Esophagus muscularis mucosa (tissue), 4 donors: Measurements from ENCODE around the gene KBTBD12. TPM values are rescaled to one million over a fixed set of nuclear protein-coding genes. Genes with fewer than 3 reads are reported as not detected.
A peak's percentile ranks its signal among the peaks of the same experiment; 100 is the strongest.

Experiments used
- DNase-seq: peaks from one replicate; pipeline ENCODE4 v3.0.0-alpha.2; 2017; ENCODE audit errors: extremely low spot score
- H3K27ac ChIP-seq, 4 donors: fragments of 200-600 bp; sonication (generic); replicated peaks in 1 of 4; 1 replicate in 3 of 4; 2 replicates in 1 of 4; pipeline ENCODE4 v1.5.1; 2016 to 2019; ENCODE audit warnings: mild to moderate bottlenecking in 1 of 4
- H3K27me3 ChIP-seq, 4 donors: fragments of 200-600 bp; sonication (generic); one replicate each; pipeline versions ENCODE4 v1.5.1 to v1.6.0; 2016 to 2019
- H3K36me3 ChIP-seq, 4 donors: fragments of 200-600 bp; sonication (generic); one replicate each; pipeline ENCODE4 v1.5.1; 2016 to 2019
- H3K4me1 ChIP-seq, 4 donors: fragments of 200-600 bp; sonication (generic); one replicate each; pipeline ENCODE4 v1.5.1; 2016 to 2019
- H3K4me3 ChIP-seq, 4 donors: fragments of 200-600 bp; sonication (generic); 1 replicate in 2 of 4; 2 replicates in 2 of 4; pipeline ENCODE4 v1.5.1; 2016 to 2019; ENCODE audit warnings: mild to moderate bottlenecking in 4 of 4, moderate library complexity in 1 of 4
- H3K9me3 ChIP-seq, 4 donors: fragments of 200-600 bp; sonication (generic); 1 replicate in 3 of 4; 2 replicates in 1 of 4; pipeline ENCODE4 v1.5.1; 2016 to 2019
- EP300 ChIP-seq: sonication (generic); formaldehyde crosslinking; IDR thresholded peaks from one replicate; pipeline ENCODE4 v1.6.1; 2017; ENCODE audit warnings: antibody characterized with exemption
- POLR2A ChIP-seq: fragments of 450-650 bp; IDR thresholded peaks from one replicate; pipeline ENCODE4 v1.6.1; 2017; ENCODE audit warnings: antibody characterized with exemption, moderate library complexity, mild to moderate bottlenecking, low read depth
- POLR2AphosphoS5 ChIP-seq, 2 donors: sonication (generic); formaldehyde crosslinking; IDR thresholded peaks; one replicate each; pipeline ENCODE4 v1.6.1; 2017; ENCODE audit warnings: antibody characterized with exemption in 2 of 2
- WGBS: methylation state at CpG from one replicate; pipeline ENCODE4 v1.1.5; 2018; 5-methylcytosine and 5-hydroxymethylcytosine counted together
- intact Hi-C: fragments of 100-400 bp; cut with DNase I; formaldehyde crosslinking; loops from one replicate; pipeline ENCODE4 v1.15.1; 2023
- total RNA-seq, 4 donors: library from RNA; depleted of rRNA; stranded (reverse); fragments of >200 nt; gene quantifications; one replicate each; pipeline versions ENCODE4 v1.1.0 to v1.2.1, GENCODE V29; 2016
- TF ChIP-seq, protein P1 (sequence below), 3 experiments: fragments of 200-600 bp in 2 of 3; fragments of 450-650 bp in 1 of 3; sonication (generic) in 2 of 3; IDR thresholded peaks; one replicate each; pipeline ENCODE4 v1.5.1; 2017 to 2019; ENCODE audit warnings: antibody characterized with exemption in 3 of 3, mild to moderate bottlenecking in 2 of 3, moderate library complexity in 1 of 3

The KBTBD12 gene
- total RNA-seq, 4 donors from 2014 or later: 3.8 to 6.0 (median 4.7) TPM

- Histone ChIP-seq H3K27ac (peak overlapping the region; percentile 82 to 90 (median 84)), H3K4me1 (peaks cover 14 to 55% (median 42%) of the 10 kb centered on the region in 4 donors), H3K4me3 (peak overlapping the region; percentile 61 to 73 (median 65)), H3K27me3 (no peaks in the 10 kb centered on the region), H3K9me3 (peaks cover 0 to 4% (median 0%) of the 10 kb centered on the region in 4 donors), H3K36me3 (no peaks in the 10 kb centered on the region)
- intact Hi-C loops: loop anchor here (10.0 kb wide), 1 partner anchor 240 kb away; the partner anchor contains the start of gene ABTB1
- no peak for DNase-seq
- TF ChIP-seq POLR2A (no peak), EP300 (no peak), POLR2AphosphoS5 (IDR thresholded peaks at IDR 0.05) (no peak)
- TF ChIP-seq, protein P1, sequence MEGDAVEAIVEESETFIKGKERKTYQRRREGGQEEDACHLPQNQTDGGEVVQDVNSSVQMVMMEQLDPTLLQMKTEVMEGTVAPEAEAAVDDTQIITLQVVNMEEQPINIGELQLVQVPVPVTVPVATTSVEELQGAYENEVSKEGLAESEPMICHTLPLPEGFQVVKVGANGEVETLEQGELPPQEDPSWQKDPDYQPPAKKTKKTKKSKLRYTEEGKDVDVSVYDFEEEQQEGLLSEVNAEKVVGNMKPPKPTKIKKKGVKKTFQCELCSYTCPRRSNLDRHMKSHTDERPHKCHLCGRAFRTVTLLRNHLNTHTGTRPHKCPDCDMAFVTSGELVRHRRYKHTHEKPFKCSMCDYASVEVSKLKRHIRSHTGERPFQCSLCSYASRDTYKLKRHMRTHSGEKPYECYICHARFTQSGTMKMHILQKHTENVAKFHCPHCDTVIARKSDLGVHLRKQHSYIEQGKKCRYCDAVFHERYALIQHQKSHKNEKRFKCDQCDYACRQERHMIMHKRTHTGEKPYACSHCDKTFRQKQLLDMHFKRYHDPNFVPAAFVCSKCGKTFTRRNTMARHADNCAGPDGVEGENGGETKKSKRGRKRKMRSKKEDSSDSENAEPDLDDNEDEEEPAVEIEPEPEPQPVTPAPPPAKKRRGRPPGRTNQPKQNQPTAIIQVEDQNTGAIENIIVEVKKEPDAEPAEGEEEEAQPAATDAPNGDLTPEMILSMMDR (IDR thresholded peaks at IDR 0.05): no peak
- WGBS: 39% methylated on average over 8 of the region's 8 CpGs
These were observed 448 bp upstream of the KBTBD12 start for GRCh38 chr3:127914584-127914983.

DNA sequence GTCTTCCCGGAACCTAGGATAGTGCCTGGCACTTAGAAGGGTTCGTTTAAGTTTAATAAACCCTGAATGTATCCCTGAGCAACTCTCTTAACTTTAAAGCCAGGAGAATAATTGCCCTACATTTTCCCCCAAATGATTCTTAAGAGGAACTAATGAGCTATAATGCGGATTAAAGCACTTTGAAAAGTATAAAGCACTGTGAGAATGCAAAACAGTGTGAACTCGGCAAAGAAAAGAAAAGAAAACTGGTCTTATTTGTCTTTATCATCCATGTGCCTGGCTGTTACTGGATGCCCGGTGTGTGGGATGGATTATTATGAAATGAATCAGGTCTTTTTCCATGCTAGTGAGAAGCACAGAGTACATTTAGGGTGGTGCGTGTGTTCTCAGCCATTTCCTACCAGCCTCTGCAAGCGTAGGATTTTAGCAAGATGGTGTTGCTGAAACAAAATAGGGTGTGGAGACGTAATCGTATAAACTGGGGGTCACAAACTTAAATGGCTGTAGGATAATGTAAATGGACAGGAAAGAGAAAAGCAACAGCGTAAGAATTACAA lies 983 bp downstream of the KBTBD12 start:
- no peak for TF ChIP-seq EP300
- TF ChIP-seq POLR2A: no peak
- TF ChIP-seq, protein P1 (IDR thresholded peaks at IDR 0.05): no peak
- no peak for TF ChIP-seq POLR2AphosphoS5 (IDR thresholded peaks at IDR 0.05)
- peak overlapping the region; percentile 61 to 73 (median 65) for H3K4me3 ChIP-seq
- no peaks in the 10 kb centered on the region for H3K36me3 ChIP-seq
- 54% methylated on average over 10 of the region's 10 CpGs for WGBS
- H3K27ac ChIP-seq: peak overlapping the region; percentile 82 to 90 (median 84)
- H3K9me3 ChIP-seq: peaks cover 0 to 4% (median 0%) of the 10 kb centered on the region in 4 donors
- no peak for DNase-seq
- intact Hi-C loops: loop anchor here (10.0 kb wide), 1 partner anchor 241 kb away; the partner anchor contains the start of gene ABTB1
- peaks cover 13 to 48% (median 38%) of the 10 kb centered on the region in 4 donors for H3K4me1 ChIP-seq
- no peaks in the 10 kb centered on the region for H3K27me3 ChIP-seq

DNA sequence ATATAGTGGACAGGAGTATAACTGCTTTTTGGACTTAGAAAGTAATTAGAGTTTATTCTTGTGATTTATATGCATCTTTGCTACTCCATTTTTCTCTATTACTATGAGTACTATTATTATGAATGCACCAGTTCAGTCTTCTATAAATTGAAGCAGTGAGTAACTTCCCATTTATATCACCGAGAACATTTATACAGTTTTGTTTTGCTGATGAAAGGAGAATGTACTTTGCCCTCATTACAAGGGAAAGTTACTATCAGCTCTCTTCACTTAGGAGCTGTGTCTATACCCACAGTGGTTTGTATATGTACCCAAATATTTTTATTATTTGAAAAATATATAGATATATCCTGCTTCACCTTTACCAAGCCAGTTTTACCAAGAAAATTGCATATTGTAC lies 5.7 kb downstream of the KBTBD12 start:
- Histone ChIP-seq H3K36me3 (no peaks in the 10 kb centered on the region), H3K4me3 (no peak overlapping the region), H3K4me1 (peaks cover 0 to 17% (median 11%) of the 10 kb centered on the region in 4 donors), H3K27ac (no peak overlapping the region), H3K9me3 (no peaks in the 10 kb centered on the region), H3K27me3 (no peaks in the 10 kb centered on the region)
- 88% methylated on average over 1 of the region's 1 CpG for WGBS
- no peak for DNase-seq
- TF ChIP-seq POLR2AphosphoS5 (IDR thresholded peaks at IDR 0.05) (no peak), POLR2A (no peak), EP300 (no peak)
- TF ChIP-seq, protein P1 (IDR thresholded peaks at IDR 0.05): no peak
- intact Hi-C loops: no loop called here

DNA sequence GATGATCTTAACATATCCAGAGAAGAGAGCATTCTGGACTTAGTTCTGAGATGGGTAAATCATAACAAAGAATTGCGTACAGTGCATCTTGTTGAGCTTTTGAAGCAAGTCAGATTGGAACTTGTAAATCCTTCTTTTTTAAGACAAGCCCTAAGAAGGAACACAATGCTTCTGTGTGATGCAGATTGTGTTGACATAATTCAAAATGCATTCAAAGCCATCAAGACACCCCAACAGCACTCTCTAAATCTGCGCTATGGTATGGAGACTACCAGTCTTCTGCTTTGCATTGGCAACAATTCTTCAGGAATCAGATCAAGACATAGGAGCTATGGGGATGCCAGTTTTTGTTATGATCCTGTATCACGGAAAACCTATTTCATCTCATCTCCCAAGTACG lies 8.6 kb downstream of the KBTBD12 start:
- Histone ChIP-seq H3K27me3 (no peaks in the 10 kb centered on the region), H3K27ac (no peak overlapping the region), H3K4me1 (no peaks in the 10 kb centered on the region), H3K36me3 (no peaks in the 10 kb centered on the region), H3K4me3 (no peak overlapping the region), H3K9me3 (no peaks in the 10 kb centered on the region)
- TF ChIP-seq, protein P1 (IDR thresholded peaks at IDR 0.05): no peak
- no peak for TF ChIP-seq POLR2AphosphoS5 (IDR thresholded peaks at IDR 0.05)
- intact Hi-C loops: no loop called here
- 97% methylated on average over 4 of the region's 4 CpGs for WGBS
- DNase-seq: no peak

GRCh38 chr3:127925384-127925783 lies 10.4 kb downstream of the KBTBD12 start:
- Histone ChIP-seq H3K36me3 (no peaks in the 10 kb centered on the region), H3K27me3 (no peaks in the 10 kb centered on the region), H3K9me3 (no peaks in the 10 kb centered on the region), H3K4me1 (no peaks in the 10 kb centered on the region), H3K4me3 (no peak overlapping the region), H3K27ac (no peak overlapping the region)
- intact Hi-C loops: no loop called here
- no peak for TF ChIP-seq EP300
- no peak for TF ChIP-seq POLR2AphosphoS5 (IDR thresholded peaks at IDR 0.05)
- TF ChIP-seq, protein P1 (IDR thresholded peaks at IDR 0.05): no peak
- TF ChIP-seq POLR2A: no peak
- no peak for DNase-seq
- WGBS: 68% methylated on average over 2 of the region's 2 CpGs
